Left renal pelvis (tissue), 4 donors: ENCODE results near the gene ANGPTL8. TPM values are rescaled to one million over a fixed set of nuclear protein-coding genes. Genes with fewer than 3 reads are reported as not detected.

Experiments
- DNase-seq, 4 donors: peaks; one replicate each; pipeline ENCODE4 v3.0.0-alpha.2; 2013; ENCODE audit warnings: low read depth in 4 of 4, low spot score in 3 of 4
- polyA plus RNA-seq, 4 donors: library from polyadenylated mRNA; unstranded; fragments of 120-200 nt; gene quantifications; one replicate each; pipeline ENCODE4 v1.2.1, GENCODE V29; 2013; ENCODE audit not compliant: insufficient read length in 4 of 4

ANGPTL8 gene
- polyA plus RNA-seq, 4 donors = 0.32 to 0.56 (median 0.48) TPM

DNA sequence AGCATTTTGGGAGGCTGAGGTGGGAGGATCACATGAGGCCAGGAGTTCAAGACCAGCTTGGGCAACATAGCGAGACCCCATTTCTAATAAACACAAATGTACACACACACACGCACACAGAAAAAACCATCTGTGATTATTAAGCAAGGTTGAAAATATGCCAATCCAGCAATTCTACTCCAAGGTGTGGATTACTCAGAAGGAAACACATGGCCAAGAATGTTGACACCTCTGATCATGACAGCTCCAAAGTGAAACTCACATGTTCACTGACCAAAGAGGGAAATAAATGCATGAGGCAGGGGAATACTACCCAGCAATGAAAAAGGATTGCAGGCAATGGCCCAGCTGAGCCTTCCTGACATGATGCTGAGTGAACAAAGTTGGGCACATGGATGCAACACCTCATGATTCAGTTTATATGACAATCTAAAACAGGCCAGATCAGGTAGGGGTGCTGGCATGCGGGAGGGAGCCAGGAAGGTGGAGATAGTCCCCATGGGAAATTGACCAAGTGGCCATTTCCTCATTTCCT, 18.5 kb downstream of the ANGPTL8 start:
- no peak for DNase-seq

DNA sequence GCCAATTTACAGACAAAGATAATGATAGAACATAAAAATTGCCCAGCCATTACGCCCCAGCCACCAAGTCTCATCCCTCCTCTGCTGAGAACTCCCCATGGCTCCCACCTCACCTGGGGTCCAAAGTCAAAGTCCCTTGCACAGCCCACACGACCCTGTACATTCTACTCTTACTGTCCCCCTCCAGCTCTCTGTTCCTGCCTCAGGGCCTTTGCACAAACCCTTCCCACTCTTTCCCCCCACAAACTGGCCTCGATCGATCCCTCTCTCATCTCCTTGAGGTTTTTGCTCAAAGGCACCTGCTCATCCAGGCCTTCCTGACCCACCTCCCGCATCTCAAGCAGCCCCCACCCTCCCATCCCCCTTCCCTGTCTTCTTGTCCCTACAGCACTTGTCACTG, 21.6 kb downstream of the ANGPTL8 start:
- DNase-seq = no peak

DNA sequence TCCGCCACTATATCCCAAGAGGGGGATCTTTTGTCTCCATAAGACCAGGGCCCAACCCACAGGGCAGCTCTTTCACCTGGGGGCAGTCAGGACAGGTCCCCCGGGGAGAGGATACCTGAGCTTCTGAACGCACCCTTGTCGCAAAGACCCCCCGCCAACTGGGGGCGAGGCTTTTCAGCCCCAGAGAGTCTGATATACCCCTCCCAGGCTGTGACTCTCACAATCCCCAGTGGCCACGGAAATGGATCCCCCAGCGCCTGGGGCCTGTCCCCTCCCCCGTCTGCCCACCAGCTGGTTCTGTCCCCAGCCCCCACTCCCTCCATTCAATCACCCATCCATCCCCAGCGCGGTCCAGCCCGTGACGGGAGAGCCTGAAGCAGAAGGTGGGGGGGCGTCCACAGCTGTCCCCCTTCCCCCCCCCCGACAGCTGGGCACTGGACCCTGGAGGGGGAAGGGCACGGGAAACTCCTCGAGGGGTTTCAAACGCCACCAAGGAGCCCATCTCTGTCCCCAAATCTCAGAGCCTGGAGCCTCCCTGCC, 22.1 kb downstream of the ANGPTL8 start:
- DNase-seq = no peak

DNA sequence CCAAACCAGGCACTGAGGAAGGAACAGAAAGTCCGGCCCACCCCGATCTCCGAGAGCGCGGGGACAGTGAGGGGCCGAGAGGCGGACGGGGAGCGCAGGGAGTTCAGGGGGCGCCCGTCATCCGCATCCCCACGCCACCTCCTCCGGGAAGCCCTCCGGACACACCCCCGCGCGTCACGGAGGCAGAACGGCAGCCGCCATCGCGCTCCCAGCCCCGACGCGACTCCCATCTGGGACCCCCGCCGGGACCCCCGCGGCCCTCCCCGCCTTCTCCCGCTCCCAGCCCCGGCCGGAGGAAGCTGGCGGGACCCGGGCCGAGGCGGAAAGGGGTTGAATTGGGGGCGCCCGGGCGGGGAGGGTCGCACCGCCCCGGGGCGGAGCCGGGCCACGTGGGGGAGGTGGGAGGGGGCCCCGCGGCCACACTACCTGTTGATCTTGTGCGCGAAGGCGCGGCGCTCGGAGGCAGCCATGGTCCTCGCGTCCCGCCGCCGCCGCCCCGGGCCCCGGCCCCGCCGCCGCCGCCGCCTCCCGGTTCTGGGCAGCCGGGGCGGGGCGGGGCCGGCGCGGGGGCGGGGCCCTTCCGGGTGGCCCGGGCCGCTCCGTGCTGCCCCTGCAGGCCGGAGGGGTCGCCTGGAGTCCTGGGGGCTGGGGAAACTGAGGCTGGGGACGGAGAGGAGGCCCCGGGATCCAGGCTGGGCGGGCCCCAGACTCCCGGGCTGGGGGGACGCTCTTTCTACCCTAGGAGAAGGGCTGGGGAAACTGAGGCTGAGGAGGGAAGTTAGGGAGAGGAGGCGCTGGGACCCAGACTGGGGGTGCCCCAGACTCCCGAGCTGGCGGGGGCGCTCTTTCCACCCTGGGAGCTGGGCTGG, 22.8 kb downstream of the ANGPTL8 start, which contains the start of gene DOCK6:
DOCK6 (minus strand) TSS at position 554 of the 869 bp plus-strand sequence; CDS start at position 470, 84 bp downstream.
- no peak for DNase-seq

DNA sequence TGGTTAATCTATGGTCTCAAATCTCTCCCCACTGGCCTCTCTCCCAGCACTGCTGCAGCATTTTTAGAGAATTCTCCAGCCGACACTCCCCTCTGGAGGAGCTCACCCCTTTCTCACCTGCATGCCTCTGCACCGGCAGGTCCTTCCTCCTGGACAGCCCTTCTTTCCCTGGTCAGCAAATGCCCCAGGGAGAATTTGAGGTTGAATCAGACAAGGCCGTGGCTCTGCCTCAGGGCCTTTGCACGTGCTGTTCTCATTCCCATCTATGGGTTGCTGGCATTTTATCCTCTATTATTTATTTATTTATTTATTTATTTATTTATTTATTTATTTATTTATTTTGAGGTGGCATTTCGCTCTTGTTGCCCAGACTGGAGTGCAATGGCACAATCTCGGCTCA, 24.3 kb downstream of the ANGPTL8 start:
- no peak for DNase-seq

DNA sequence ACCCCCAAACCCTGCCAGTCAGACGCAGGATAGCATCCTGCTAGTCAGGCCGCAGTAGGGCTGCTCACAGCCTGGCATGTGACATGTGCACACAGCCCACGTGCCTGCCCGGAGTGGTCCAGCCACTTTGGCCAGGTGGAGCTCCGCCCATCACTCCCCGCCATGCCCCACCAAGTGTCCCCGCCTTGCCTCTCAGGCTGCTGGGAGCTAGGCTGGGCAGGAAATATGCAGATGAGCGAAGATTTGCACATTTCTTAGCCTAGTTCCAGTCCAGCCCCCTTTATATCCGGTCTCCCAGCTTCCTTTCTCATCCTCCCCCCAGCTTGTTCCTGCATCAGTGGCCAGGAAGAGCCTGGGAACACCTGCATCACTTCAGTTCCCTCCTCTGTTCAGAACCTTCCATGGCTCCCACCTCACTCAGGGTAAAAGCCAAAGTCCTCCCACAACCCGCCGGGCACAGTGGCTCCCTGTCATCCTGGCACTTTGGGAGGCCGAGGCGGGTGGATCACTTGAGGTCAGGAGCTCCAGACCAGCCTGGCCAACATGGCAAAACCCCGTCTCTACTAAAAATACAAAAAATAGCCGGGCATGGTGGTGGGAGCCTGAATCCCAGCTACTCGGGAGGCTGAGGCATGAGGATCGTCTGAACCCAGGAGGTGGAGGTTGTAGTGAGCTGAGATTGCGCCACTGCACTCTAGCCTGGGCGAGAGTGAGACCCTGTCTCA, 25.2 kb downstream of the ANGPTL8 start:
- peak in 1 of 4 donors; percentile 64 for DNase-seq

DNA sequence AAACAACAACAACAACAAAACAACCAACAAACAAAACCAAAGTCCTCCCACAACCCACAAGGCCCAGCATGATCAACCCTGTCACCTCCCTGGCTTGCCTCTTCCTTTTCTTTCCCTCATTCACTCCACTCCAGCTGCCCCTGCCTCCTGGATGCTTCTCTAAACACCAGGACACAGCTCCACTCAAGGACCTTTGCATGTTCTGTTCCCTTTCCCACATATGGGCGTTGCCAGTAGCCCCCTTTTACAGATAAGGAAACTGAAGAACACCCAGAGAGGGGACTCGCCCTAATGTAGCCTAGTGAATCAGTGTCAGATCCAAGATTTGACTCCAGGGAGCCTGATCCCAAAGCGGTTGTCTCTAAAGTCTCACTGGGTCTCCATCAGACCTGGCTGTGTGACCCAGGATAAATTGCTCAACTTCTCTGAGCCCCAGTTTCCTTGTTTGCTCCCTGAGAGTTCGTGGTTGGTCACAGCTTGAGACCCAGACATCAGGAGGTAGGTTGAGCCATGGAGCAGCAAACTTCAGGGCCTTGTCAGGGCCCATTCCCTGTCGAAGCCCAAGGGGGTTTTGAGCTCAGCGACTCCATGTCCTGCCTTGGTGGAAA, 25.9 kb downstream of the ANGPTL8 start:
- DNase-seq = no peak

DNA sequence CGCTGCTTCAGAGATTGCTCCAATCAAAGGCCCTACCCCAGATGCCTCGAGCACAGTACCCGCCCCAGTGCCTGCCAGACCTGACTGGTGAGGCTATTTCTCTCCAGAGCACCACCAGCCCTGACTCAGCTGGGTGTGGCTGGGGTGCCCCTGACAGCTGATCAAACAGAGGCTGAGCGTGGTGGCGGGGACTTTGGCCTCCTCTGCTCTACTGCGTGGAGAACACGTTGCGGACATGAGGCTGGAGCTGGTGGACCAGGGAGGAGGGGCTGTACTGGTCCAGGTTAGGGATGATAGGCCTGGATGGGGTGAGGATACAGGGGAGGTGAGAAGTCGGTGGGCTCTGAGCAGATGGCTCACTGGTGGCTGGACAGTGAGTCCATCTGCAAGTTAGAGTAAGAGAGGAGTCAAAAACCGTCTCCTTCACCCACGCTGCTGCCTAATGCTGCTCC, 26.4 kb downstream of the ANGPTL8 start:
- no peak for DNase-seq

DNA sequence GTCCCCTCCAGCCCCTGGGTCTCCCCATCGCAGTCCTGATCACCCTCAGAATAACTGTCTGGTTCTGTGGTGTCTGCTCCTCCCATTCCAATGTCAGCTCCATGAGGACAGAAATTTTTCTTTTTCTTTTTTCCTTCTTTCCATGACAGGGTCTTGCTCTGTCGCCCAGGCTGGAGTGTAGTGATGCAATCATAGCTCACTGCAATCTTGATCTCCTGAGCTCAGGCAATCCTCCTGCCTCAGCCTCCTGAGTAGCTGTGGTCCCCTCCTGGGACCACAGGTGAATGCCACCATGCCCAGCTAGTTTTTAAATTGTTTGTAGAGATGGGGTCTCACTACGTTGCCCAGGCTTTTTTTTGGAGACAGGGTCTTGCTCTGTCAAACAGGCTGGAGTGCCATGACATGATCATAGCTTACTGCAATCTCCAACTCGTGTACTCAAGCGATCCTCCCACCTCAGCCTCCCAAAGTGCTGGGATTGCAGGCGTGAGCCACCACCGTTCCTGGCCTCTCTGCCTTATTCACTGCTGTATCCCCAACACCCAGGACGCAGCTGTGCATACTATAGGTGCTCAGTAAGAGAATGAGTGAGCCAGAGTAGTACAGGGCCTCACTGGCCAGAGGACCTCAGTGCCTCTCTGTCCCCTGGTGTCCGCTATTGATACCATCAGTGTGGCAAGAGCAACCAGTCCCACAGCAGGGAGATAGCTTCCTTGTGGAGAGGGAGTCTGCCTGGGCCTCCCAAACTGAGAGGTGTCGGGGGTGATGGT, 28.1 kb downstream of the ANGPTL8 start:
- DNase-seq = no peak

DNA sequence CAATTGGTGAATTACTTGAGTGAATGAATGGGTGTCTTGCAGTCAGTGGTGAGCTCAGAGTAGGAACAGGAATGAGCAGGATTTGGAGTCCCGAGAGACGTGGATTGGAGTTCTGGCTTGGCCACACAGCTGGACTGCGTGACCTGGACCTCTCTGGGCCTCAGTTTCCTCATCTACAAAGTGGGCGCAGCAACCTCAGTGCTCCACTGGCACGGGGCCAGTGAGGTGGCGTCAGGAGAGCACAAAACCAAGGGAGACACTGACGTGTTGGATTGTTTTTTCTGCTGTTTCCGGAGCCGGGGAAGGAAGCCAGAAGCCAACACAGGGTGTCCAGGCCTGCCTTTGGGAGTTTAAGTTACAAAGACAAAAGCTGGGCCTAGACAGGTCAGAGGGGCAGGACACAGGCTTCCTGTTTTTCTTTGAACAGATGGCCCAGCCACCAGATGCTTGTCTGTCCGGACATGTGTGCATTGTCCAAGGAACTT, 29.4 kb downstream of the ANGPTL8 start:
- no peak for DNase-seq

DNA sequence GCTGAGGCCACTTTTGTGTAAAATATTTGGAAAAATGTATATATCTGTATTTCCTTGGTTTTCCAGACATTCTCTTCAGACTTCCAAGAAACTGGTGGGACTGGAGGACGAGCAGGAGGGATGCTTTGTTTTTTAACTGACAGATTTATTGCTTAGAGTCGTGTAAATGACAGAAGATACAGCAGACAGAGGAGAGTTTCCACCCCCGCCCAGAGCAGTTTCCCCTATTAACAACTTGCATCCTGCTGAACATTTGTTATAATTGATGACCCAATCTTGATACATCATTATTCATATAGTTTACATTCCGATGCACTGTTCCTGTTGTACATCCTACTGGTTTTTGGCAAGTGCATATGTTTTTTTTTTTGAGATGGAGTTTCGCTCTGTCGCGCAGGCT, 30.0 kb downstream of the ANGPTL8 start:
- no peak for DNase-seq

DNA sequence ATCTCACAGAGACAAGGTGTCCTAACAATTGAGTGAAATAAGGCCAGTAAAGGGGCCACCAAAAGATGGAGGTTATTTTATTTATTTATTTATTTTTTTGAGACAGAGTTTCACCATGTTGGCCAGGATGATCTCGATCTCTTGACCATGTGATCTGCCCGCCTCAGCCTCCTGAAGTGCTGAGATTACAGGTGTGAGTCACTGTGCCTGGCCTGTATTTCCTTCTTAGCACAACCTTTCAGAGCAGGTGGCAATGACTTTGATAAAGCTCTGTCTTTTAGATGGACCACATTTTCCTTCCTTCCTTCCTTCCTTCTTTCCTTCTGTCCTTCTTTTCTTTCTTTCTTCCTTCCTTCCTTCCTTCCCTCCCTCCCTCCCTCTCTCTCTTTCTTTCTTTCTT, 33.9 kb downstream of the ANGPTL8 start:
- no peak for DNase-seq

DNA sequence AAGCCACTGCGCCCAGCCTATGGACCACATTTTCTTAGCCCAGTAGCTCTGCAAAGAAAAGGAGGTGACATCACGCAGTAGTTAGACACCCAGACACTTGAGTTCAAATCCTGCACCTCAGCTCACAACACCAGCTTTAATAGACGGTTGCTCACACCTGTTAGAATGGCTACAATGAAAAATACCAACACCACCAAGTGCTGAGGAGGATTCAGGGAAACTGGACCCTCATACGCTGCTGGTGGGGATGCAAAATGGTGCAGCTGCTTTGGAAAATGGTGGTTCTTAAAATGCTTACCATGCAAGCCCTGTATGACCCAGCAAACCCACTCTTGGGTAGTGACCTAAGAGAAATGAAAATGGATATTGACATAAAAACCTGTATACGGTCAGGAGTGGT, 34.6 kb downstream of the ANGPTL8 start:
- no peak for DNase-seq

DNA sequence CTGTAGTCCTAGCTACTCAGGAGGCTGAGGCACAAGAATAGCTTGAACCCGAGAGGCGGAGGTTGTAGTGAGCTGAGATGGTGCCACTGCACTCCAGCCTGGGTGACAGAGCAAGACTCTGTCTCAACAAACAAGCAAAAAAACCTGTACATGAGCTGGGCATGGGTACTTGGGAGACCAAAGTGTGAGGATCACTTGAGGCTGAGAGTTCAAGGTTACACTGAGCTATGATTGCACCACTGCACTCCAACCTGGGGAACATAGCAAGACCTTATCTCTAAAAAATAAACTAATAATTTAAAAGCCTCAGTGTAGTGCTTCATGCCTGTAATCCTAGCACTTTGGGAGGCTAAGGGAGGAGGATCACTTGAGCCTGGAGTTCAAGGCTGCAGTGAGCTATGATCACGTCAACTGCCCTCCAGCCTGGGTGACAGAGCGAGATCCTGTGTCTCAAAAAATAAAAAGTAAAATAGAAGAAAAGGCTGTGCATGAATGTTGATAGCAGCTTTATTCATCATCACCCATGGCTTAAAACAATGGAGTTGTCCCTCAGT, 35.2 kb downstream of the ANGPTL8 start:
- no peak for DNase-seq

DNA sequence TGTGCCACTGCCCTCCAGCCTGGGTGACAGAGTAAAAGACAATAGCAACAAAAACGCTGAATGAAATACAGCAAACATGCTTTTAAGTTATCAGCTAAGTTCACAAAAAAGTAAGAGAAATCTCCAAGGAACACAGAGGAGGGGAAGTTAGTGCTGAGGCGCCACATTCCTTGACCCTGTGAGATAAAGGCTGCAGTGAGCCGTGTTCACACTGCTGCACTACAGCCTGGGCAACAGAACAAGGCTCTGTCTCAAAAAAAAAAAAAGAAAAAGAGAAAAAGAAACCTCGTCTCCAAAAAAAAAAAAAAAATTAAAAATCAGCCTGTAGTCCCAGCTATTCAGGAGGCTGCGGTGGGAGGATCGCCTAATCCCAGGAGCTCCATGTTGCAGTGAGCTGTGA, 39.3 kb downstream of the ANGPTL8 start:
- no peak for DNase-seq

DNA sequence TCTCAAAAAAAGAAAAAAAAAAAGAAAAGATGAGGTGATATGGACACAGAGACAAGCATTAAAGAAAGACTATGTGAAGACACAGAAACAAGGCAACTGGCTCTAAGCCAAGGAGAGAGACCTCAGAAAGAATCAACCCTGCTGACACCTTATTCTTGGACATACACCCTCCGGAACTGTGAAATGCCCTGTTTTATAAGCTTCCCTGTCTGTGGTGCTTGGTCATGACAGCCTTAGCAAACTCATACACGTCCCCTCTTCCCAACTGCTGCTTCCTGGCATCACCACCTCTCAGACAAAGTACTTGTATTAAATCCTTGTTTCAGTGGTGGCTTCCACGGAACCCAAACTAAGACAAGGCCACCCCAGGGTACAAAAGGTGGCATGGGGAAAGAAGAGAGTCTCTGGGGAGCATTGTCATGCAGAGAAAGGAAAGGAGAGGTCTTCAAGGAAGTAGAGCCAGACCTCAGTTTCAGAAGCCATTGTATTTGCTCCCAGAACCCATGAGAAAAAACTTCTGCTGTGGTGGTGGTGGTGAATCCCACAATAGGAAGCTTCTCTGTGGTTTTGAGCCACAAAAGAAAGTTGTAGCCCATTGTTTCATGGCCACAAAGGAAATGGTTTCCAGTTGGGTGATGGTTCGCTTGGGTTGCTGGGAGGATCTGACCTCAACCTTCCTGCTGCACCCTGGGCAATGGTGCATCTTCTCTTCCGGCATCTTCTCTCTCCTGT, 40.3 kb downstream of the ANGPTL8 start:
- DNase-seq = no peak

DNA sequence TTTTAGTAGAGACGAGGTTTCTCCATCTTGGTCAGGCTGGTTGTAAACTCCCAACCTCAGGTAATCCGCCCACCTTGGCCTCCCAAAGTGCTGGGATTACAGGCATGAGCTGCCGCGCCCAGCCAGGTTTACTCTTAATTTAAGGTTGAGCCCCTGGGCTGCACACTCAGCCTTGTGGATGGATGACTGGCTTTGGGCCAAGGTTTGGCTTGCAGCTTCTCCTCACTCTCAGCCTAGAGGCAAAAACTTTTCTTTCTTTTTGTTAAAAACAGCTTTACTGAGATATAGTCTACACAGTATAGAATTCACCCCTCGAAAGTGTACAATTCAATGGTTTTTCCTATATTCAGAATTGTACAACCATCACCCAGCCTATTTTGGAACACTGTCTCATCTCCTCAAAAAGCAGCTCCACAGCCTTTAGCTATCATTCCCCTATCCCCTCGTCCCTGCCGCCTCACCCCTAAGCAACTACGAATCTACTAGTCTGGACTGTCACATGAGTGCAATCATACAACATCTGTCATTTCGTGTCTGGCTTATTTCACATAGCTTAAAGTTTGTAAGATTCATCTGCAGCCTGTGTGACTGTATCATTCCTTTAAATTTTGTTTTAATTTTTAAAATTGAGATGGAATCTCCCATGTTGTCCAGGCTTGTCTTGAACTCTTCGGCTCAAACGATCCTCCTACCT, 42.1 kb downstream of the ANGPTL8 start:
- DNase-seq = no peak

DNA sequence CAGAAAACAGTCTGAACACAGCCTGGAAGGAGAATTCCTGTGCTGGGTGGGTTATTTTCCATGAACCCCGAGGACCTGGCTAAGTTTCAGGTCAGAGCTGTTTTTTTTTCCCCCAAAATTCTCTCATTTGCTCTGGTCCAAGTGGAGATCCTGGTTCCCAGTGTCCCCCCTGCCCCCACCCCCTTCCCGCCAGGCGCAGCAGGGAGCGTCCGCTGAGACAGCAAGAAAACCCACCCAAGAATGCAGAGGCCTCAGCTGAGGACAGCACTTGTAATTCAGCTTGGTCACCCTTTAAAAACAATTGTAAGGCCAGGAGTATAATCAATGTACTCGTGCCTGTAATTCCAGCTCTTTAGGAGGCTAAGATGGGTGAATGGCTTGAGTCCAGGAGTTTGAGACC, 45.1 kb downstream of the ANGPTL8 start:
- no peak for DNase-seq
